ENCODE results near the gene MANBA. TPM values are rescaled to one million over a fixed set of nuclear protein-coding genes. Genes with fewer than 3 reads are reported as not detected.

MANBA gene
- total RNA-seq, 1 experiment from 2014 or later: 14.5 TPM

GRCh38 chr4:102665527-102665926 lies 95.2 kb downstream of the MANBA start:
- ATAC-seq: no peak
- Histone ChIP-seq H3K9me3 (ENCODE audit: control insufficient read depth, insufficient read depth, low read depth, low read length) (no peaks in the 10 kb centered on the region), H3K4me3 (ENCODE audit: low read depth in 2 of 2, low read length in 2 of 2) (no peak overlapping the region), H3K27ac (ENCODE audit: low read length) (no peak overlapping the region), H3K36me3 (ENCODE audit: control insufficient read depth, insufficient read depth, low read length) (no peaks in the 10 kb centered on the region), H3K27me3 (ENCODE audit: control insufficient read depth, insufficient read depth, low read length) (no peaks in the 10 kb centered on the region), H3K4me1 (ENCODE audit: control insufficient read depth, insufficient read depth, low read length) (no peaks in the 10 kb centered on the region)
- in situ Hi-C loops (cut with HindIII; ENCODE audit: low pct_unique_long_range_greater_than_20kb, low sequenced_read_pairs): no loop called here
- POLR2A ChIA-PET: no interaction called here
- CTCF ChIA-PET: no interaction called here
- TF ChIP-seq REST (IDR thresholded peaks at IDR 0.05; ENCODE audit: insufficient read depth in 1 of 2, low read depth in 2 of 2, low read length in 1 of 2): no peak
- TF ChIP-seq POLR2AphosphoS5 (IDR thresholded peaks at IDR 0.05; ENCODE audit: low read depth, low read length): no peak
- no peak for TF ChIP-seq SIN3A (IDR thresholded peaks at IDR 0.05; ENCODE audit: borderline replicate concordance, insufficient read depth, low read depth, low read length)
- TF ChIP-seq, protein P1, sequence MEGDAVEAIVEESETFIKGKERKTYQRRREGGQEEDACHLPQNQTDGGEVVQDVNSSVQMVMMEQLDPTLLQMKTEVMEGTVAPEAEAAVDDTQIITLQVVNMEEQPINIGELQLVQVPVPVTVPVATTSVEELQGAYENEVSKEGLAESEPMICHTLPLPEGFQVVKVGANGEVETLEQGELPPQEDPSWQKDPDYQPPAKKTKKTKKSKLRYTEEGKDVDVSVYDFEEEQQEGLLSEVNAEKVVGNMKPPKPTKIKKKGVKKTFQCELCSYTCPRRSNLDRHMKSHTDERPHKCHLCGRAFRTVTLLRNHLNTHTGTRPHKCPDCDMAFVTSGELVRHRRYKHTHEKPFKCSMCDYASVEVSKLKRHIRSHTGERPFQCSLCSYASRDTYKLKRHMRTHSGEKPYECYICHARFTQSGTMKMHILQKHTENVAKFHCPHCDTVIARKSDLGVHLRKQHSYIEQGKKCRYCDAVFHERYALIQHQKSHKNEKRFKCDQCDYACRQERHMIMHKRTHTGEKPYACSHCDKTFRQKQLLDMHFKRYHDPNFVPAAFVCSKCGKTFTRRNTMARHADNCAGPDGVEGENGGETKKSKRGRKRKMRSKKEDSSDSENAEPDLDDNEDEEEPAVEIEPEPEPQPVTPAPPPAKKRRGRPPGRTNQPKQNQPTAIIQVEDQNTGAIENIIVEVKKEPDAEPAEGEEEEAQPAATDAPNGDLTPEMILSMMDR (IDR thresholded peaks at IDR 0.05): no peak
- no peak for TF ChIP-seq TCF7L2 (IDR thresholded peaks at IDR 0.05; ENCODE audit: low read depth, low read length)
- no peak for DNase-seq (ENCODE audit: low read depth, low spot score)
- no TSS peak for BruUV-seq (replicated peaks)
- intact Hi-C loops (cut with micrococcal nuclease; ENCODE audit: unreplicated experiment): no loop called here

DNA sequence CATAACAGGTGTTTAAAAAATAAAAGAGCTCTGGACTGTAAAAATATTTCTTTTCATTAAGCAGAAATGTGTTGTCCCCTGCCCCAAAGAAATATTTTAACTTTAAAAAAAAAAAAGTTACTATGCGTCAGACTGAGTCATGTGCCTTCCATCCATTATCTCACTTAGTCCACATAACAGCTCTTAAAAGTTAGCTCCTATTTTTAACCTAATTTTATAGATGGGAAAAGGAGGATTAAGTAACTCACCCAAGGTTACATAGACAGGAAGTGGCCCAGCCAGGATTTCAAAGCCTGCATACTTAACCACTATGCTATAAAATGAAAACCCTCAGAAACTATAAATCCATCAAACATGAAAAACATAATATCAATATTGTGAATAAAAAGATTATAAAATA lies 97.7 kb downstream of the MANBA start:
- Histone ChIP-seq H3K4me1 (ENCODE audit: control insufficient read depth, insufficient read depth, low read length) (no peaks in the 10 kb centered on the region), H3K4me3 (ENCODE audit: low read depth in 2 of 2, low read length in 2 of 2) (no peak overlapping the region), H3K27me3 (ENCODE audit: control insufficient read depth, insufficient read depth, low read length) (no peaks in the 10 kb centered on the region), H3K27ac (ENCODE audit: low read length) (no peak overlapping the region), H3K36me3 (ENCODE audit: control insufficient read depth, insufficient read depth, low read length) (no peaks in the 10 kb centered on the region), H3K9me3 (ENCODE audit: control insufficient read depth, insufficient read depth, low read depth, low read length) (no peaks in the 10 kb centered on the region)
- TF ChIP-seq SIN3A (IDR thresholded peaks at IDR 0.05; ENCODE audit: borderline replicate concordance, insufficient read depth, low read depth, low read length) (no peak), POLR2AphosphoS5 (IDR thresholded peaks at IDR 0.05; ENCODE audit: low read depth, low read length) (no peak), REST (IDR thresholded peaks at IDR 0.05; ENCODE audit: insufficient read depth in 1 of 2, low read depth in 2 of 2, low read length in 1 of 2) (no peak), TCF7L2 (IDR thresholded peaks at IDR 0.05; ENCODE audit: low read depth, low read length) (no peak)
- TF ChIP-seq, protein P1 (IDR thresholded peaks at IDR 0.05): no peak
- BruUV-seq (replicated peaks): no TSS peak
- ChIA-PET CTCF (no interaction called here), POLR2A (no interaction called here)
- in situ Hi-C loops (cut with HindIII; ENCODE audit: low pct_unique_long_range_greater_than_20kb, low sequenced_read_pairs): no loop called here
- no peak for ATAC-seq
- DNase-seq (ENCODE audit: low read depth, low spot score): no peak
- intact Hi-C loops (cut with micrococcal nuclease; ENCODE audit: unreplicated experiment): no loop called here
